Activated CD8-positive, alpha-beta memory T cell treated with anti-CD3 and anti-CD28 coated beads, Interleukin-2, amount 50 U/mL, for 1 hour (primary cell): ENCODE data around the gene ZP2.
"Not testable (repeated sequence)": the region's sequence is repeated elsewhere in the genome, so short reads cannot be mapped to it uniquely, and the experiment has no call there.

ENCODE experiments used
- DNase-seq: peaks from one replicate; pipeline ENCODE4 v3.0.0-alpha.2; 2020; ENCODE audit errors: extremely low read depth

Gene ZP2

GRCh38 chr16:21217121-21217520 is 5.7 kb upstream of the ZP2 start:
- DNase-seq: no peak

GRCh38 chr16:21214086-21214485 is 2.7 kb upstream of the ZP2 start:
- no peak for DNase-seq

GRCh38 chr16:21208446-21209230 is 2.7 kb downstream of the ZP2 start:
- no peak for DNase-seq

- no peak for DNase-seq
Observed at GRCh38 chr16:21206550-21206949, 4.8 kb downstream of the ZP2 start.

GRCh38 chr16:21205303-21205702 is 6.1 kb downstream of the ZP2 start:
- DNase-seq: no peak

- DNase-seq: no peak
Observed at GRCh38 chr16:21203155-21203797, 8.1 kb downstream of the ZP2 start.

GRCh38 chr16:21199607-21200218 is 11.7 kb downstream of the ZP2 start:
- no peak for DNase-seq

- DNase-seq: no peak
Observed at GRCh38 chr16:21197621-21198020, 13.8 kb downstream of the ZP2 start.

- DNase-seq: no peak
Observed at GRCh38 chr16:21197112-21197511, 14.3 kb downstream of the ZP2 start.

- not testable (repeated sequence) for DNase-seq
Observed at GRCh38 chr16:21195330-21195729, 16.0 kb downstream of the ZP2 start.

- DNase-seq: no peak
Observed at GRCh38 chr16:21194771-21195301, 16.5 kb downstream of the ZP2 start.

- DNase-seq: no peak
Observed at GRCh38 chr16:21192991-21193390, 18.4 kb downstream of the ZP2 start.

GRCh38 chr16:21190599-21190998 is 20.8 kb downstream of the ZP2 start:
- DNase-seq: no peak

GRCh38 chr16:21190013-21190412 is 21.4 kb downstream of the ZP2 start:
- no peak for DNase-seq

- no peak for DNase-seq
Observed at GRCh38 chr16:21189311-21189710, 22.1 kb downstream of the ZP2 start.

- no peak for DNase-seq
Observed at GRCh38 chr16:21186326-21186691, 25.1 kb downstream of the ZP2 start.

GRCh38 chr16:21185659-21186325 is 25.6 kb downstream of the ZP2 start:
- no peak for DNase-seq

GRCh38 chr16:21184834-21185233 is 26.5 kb downstream of the ZP2 start:
- no peak for DNase-seq

GRCh38 chr16:21183995-21184394 is 27.4 kb downstream of the ZP2 start:
- DNase-seq: no peak

- DNase-seq: no peak
Observed at GRCh38 chr16:21179983-21180365, 31.4 kb downstream of the ZP2 start.

- no peak for DNase-seq
Observed at GRCh38 chr16:21179126-21179982, 32.0 kb downstream of the ZP2 start.
